ENCODE measurements around the gene HOXB13. TPM values are rescaled to one million over a fixed set of nuclear protein-coding genes. Genes with fewer than 3 reads are reported as not detected.

HOXB13 gene
- total RNA-seq, 1 donor from 2014 or later, result 0.20 TPM

- H3K4me3 Mint-ChIP-seq (ENCODE audit: unreplicated experiment), result no peak overlapping the region
- no peaks in the 10 kb centered on the region for H3K36me3 Mint-ChIP-seq (ENCODE audit: unreplicated experiment)
- H3K9me3 Mint-ChIP-seq (ENCODE audit: unreplicated experiment), result peaks cover 11% of the 10 kb centered on the region
- peaks cover 52% of the 10 kb centered on the region for H3K27me3 Mint-ChIP-seq (ENCODE audit: unreplicated experiment)
- no peak overlapping the region for H3K27ac Mint-ChIP-seq (ENCODE audit: unreplicated experiment)
- TF ChIP-seq CTCF (IDR thresholded peaks at IDR 0.05; ENCODE audit: partially characterized antibody, unreplicated experiment), result no peak
- no peak for DNase-seq
- peaks cover 11% of the 10 kb centered on the region for H3K4me1 Mint-ChIP-seq (ENCODE audit: low read depth, unreplicated experiment)
Measured at GRCh38 chr17:48752399-48753288, 24.1 kb upstream of the HOXB13 start.

- DNase-seq, result no peak
- Mint-ChIP-seq H3K9me3 (ENCODE audit: unreplicated experiment) (peaks cover 11% of the 10 kb centered on the region), H3K36me3 (ENCODE audit: unreplicated experiment) (no peaks in the 10 kb centered on the region), H3K4me3 (ENCODE audit: unreplicated experiment) (no peak overlapping the region), H3K27ac (ENCODE audit: unreplicated experiment) (no peak overlapping the region), H3K27me3 (ENCODE audit: unreplicated experiment) (peaks cover 51% of the 10 kb centered on the region), H3K4me1 (ENCODE audit: low read depth, unreplicated experiment) (peaks cover 11% of the 10 kb centered on the region)
- TF ChIP-seq CTCF (IDR thresholded peaks at IDR 0.05; ENCODE audit: partially characterized antibody, unreplicated experiment), result no peak
Measured at GRCh38 chr17:48751733-48752398, 23.3 kb upstream of the HOXB13 start.

GRCh38 chr17:48751172-48751571, 22.6 kb upstream of the HOXB13 start:
- no peak for TF ChIP-seq CTCF (IDR thresholded peaks at IDR 0.05; ENCODE audit: partially characterized antibody, unreplicated experiment)
- Mint-ChIP-seq H3K36me3 (ENCODE audit: unreplicated experiment) (no peaks in the 10 kb centered on the region), H3K9me3 (ENCODE audit: unreplicated experiment) (peaks cover 11% of the 10 kb centered on the region), H3K27ac (ENCODE audit: unreplicated experiment) (no peak overlapping the region), H3K27me3 (ENCODE audit: unreplicated experiment) (peaks cover 56% of the 10 kb centered on the region), H3K4me1 (ENCODE audit: low read depth, unreplicated experiment) (peaks cover 11% of the 10 kb centered on the region), H3K4me3 (ENCODE audit: unreplicated experiment) (no peak overlapping the region)
- no peak for DNase-seq

- no peak for DNase-seq
Measured at GRCh38 chr17:48749621-48750553, 21.3 kb upstream of the HOXB13 start.

More at GRCh38 chr17:48749621-48750553, 21.3 kb upstream of the HOXB13 start:
- Mint-ChIP-seq H3K27ac (ENCODE audit: unreplicated experiment) (no peak overlapping the region), H3K4me1 (ENCODE audit: low read depth, unreplicated experiment) (peaks cover 11% of the 10 kb centered on the region), H3K36me3 (ENCODE audit: unreplicated experiment) (no peaks in the 10 kb centered on the region), H3K27me3 (ENCODE audit: unreplicated experiment) (peaks cover 60% of the 10 kb centered on the region), H3K9me3 (ENCODE audit: unreplicated experiment) (peaks cover 11% of the 10 kb centered on the region), H3K4me3 (ENCODE audit: unreplicated experiment) (no peak overlapping the region)
- TF ChIP-seq CTCF (IDR thresholded peaks at IDR 0.05; ENCODE audit: partially characterized antibody, unreplicated experiment), result no peak
